Thyroid gland (tissue), 4 donors: Measurements from ENCODE around the gene OR56B1. TPM values are rescaled to one million over a fixed set of nuclear protein-coding genes. Genes with fewer than 3 reads are reported as not detected.
"Not testable (repeated sequence)": the region's sequence is repeated elsewhere in the genome, so short reads cannot be mapped to it uniquely, and the experiment has no call there.

ENCODE experiments used
- DNase-seq, 2 donors: peaks; one replicate each; pipeline ENCODE4 v3.0.0-alpha.2; 2019
- H3K27ac ChIP-seq, 3 donors: fragments of 200-600 bp; sonication (generic); 1 replicate in 2 of 3; 2 replicates in 1 of 3; pipeline ENCODE4 v1.5.1; 2016 to 2019; ENCODE audit warnings: mild to moderate bottlenecking in 1 of 3, moderate library complexity in 1 of 3
- H3K27me3 ChIP-seq: fragments of 200-600 bp; sonication (generic); one replicate; pipeline ENCODE4 v1.5.1; 2019
- H3K36me3 ChIP-seq, 2 donors: fragments of 200-600 bp; sonication (generic); one replicate each; pipeline ENCODE4 v1.5.1; 2016 to 2019
- H3K4me1 ChIP-seq, 2 donors: fragments of 200-600 bp; sonication (generic); one replicate each; pipeline ENCODE4 v1.5.1; 2017 to 2019
- H3K4me3 ChIP-seq, 3 donors: fragments of 200-600 bp; sonication (generic); replicated peaks in 1 of 3; 1 replicate in 2 of 3; 2 replicates in 1 of 3; pipeline ENCODE4 v1.5.1; 2016; ENCODE audit warnings: mild to moderate bottlenecking in 1 of 3
- H3K9me3 ChIP-seq: fragments of 200-600 bp; sonication (generic); one replicate; pipeline ENCODE4 v1.5.1; 2017
- POLR2A ChIP-seq, 2 donors: fragments of 450-650 bp; IDR thresholded peaks; one replicate each; pipeline ENCODE4 v1.6.1; 2017; ENCODE audit warnings: antibody characterized with exemption in 2 of 2, mild to moderate bottlenecking in 2 of 2, moderate library complexity in 1 of 2
- WGBS, 2 donors: methylation state at CpG; one replicate each; pipeline ENCODE4 v1.1.5; 2017; 5-methylcytosine and 5-hydroxymethylcytosine counted together
- intact Hi-C: fragments of 100-400 bp; cut with DNase I; formaldehyde crosslinking; loops from one replicate; pipeline ENCODE4 v1.15.1; 2023
- total RNA-seq, 4 donors: library from RNA; depleted of rRNA; stranded (reverse); fragments of >200 nt; gene quantifications; one replicate each; pipeline ENCODE4 v1.2.3, GENCODE V29; 2016
- TF ChIP-seq, protein P1 (sequence below), 6 experiments: fragments of 200-600 bp in 3 of 6; fragments of 450-650 bp in 3 of 6; sonication (generic) in 3 of 6; IDR thresholded peaks; one replicate each; pipeline ENCODE4 v1.5.1; 2016 to 2019; ENCODE audit warnings: antibody characterized with exemption in 6 of 6, mild to moderate bottlenecking in 2 of 6, inconsistent platforms in 1 of 6, moderate library complexity in 1 of 6

OR56B1 gene
- total RNA-seq, 4 donors from 2014 or later: not detected

DNA sequence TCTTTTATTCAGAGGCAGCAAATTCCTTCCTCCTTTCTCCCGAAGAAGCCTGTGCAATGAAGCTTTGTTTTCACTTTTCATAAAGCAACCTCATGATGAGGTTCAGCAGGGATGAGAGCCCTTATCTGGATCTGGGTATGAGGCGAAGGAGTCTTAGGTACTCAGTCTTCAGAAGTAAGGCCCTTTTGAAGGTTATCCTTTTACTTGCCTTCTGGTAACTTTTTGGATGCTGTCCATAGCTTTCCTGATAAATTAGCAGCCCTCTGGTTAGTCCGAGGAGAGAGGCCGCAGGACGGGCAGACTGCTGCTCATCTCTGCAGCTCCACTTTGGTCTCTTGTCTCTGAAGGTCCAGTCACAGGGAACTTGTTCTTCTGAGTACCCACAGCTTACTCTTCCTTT lies 45.5 kb upstream of the OR56B1 start:
- Histone ChIP-seq H3K27me3 (no peaks in the 10 kb centered on the region), H3K27ac (peak overlapping the region; percentile 80 to 92 (median 82)), H3K4me3 (peak overlapping the region in 2 of 3 donors; percentile 0 to 27), H3K36me3 (no peaks in the 10 kb centered on the region), H3K4me1 (peaks cover 5 to 7% of the 10 kb centered on the region in 2 donors), H3K9me3 (no peaks in the 10 kb centered on the region)
- 51 to 63% methylated on average over 5 of the region's 5 CpGs for WGBS, 2 donors
- intact Hi-C loops: no loop called here
- TF ChIP-seq, protein P1, sequence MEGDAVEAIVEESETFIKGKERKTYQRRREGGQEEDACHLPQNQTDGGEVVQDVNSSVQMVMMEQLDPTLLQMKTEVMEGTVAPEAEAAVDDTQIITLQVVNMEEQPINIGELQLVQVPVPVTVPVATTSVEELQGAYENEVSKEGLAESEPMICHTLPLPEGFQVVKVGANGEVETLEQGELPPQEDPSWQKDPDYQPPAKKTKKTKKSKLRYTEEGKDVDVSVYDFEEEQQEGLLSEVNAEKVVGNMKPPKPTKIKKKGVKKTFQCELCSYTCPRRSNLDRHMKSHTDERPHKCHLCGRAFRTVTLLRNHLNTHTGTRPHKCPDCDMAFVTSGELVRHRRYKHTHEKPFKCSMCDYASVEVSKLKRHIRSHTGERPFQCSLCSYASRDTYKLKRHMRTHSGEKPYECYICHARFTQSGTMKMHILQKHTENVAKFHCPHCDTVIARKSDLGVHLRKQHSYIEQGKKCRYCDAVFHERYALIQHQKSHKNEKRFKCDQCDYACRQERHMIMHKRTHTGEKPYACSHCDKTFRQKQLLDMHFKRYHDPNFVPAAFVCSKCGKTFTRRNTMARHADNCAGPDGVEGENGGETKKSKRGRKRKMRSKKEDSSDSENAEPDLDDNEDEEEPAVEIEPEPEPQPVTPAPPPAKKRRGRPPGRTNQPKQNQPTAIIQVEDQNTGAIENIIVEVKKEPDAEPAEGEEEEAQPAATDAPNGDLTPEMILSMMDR (IDR thresholded peaks at IDR 0.05): no peak
- no peak for TF ChIP-seq POLR2A (IDR thresholded peaks at IDR 0.05)
- DNase-seq: no peak

DNA sequence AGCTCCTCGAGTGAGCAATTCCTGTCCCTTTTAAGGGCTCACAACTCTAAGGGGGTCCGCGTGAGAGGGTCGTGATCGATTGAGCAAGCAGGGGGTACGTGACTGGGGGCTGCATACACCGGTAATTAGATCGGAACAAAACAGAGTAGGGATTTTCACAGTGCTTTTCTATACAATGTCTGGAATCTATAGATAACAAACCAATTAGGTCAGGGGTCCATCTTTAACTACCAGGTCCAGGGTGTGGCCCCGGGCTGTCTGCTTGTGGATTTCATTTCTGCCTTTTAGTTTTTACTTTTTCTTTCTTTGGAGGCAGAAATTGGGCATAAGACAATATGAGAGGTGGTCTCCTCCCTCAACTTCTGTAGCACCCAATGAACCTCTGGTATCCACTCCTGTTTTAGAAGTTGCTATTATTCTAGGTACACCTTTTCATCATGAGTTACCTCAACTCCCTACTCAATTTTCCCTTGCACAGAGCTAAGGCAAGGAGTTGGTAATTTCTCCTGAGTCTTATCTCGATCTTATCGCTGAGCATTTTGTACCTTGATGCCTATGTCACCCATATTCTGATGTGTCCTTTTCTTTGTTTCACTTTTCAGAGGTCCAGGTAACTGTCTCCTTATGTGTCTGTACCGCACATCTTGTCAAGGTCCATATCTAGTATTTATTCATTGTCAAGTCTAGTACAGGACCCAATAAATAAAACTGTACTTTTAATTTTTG lies 44.8 kb upstream of the OR56B1 start:
- H3K27me3 ChIP-seq, H3K36me3 ChIP-seq, intact Hi-C loops, H3K9me3 ChIP-seq, DNase-seq, H3K4me1 ChIP-seq: not testable (repeated sequence)
- Histone ChIP-seq H3K27ac (peak overlapping the region in 2 of 3 donors; percentile 82 to 92), H3K4me3 (peak overlapping the region in 1 of 3 donors; percentile 27)
- 68 to 74% methylated on average over 12 of the region's 12 CpGs for WGBS, 2 donors

GRCh38 chr11:5691964-5692361 lies 44.3 kb upstream of the OR56B1 start:
- Histone ChIP-seq H3K36me3 (no peaks in the 10 kb centered on the region), H3K4me3 (no peak overlapping the region), H3K27ac (no peak overlapping the region), H3K4me1 (peaks cover 5 to 7% of the 10 kb centered on the region in 2 donors), H3K9me3 (no peaks in the 10 kb centered on the region), H3K27me3 (no peaks in the 10 kb centered on the region)
- intact Hi-C loops: no loop called here
- TF ChIP-seq, protein P1 (IDR thresholded peaks at IDR 0.05): no peak
- no peak for TF ChIP-seq POLR2A (IDR thresholded peaks at IDR 0.05)
- 76 to 80% methylated on average over 3 of the region's 3 CpGs for WGBS, 2 donors
- no peak for DNase-seq

DNA sequence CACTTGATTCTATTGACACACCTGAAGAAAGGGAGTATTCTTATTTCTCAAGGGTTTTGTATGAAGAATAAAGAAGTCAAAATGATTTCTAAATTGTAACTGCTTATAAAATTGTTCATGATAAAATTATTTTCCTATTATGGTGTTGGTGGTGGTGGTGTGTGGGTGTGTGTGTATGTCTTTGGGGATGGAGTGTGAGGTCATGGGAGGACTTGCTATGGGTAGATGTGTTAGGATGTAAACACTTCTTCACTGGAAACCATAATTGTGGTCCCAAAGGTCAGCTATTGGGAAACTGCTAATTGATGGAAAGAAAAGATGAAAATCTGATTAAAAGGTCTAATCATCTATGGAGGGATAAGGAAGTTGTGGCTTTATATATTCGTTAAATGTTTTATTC lies 41.6 kb upstream of the OR56B1 start:
- Histone ChIP-seq H3K4me1 (no peaks in the 10 kb centered on the region), H3K4me3 (no peak overlapping the region), H3K27ac (no peak overlapping the region), H3K9me3 (no peaks in the 10 kb centered on the region), H3K36me3 (no peaks in the 10 kb centered on the region), H3K27me3 (no peaks in the 10 kb centered on the region)
- DNase-seq: no peak
- WGBS, 2 donors: 86 to 92% methylated on average over 1 of the region's 1 CpG
- intact Hi-C loops: no loop called here
- TF ChIP-seq, protein P1 (IDR thresholded peaks at IDR 0.05): no peak
- no peak for TF ChIP-seq POLR2A (IDR thresholded peaks at IDR 0.05)

- no peak overlapping the region for H3K27ac ChIP-seq
- H3K27me3 ChIP-seq: no peaks in the 10 kb centered on the region
- 75 to 87% methylated on average over 1 of the region's 1 CpG for WGBS, 2 donors
- H3K36me3 ChIP-seq: no peaks in the 10 kb centered on the region
- no peaks in the 10 kb centered on the region for H3K4me1 ChIP-seq
- no peak for DNase-seq
- TF ChIP-seq POLR2A (IDR thresholded peaks at IDR 0.05): no peak
- TF ChIP-seq, protein P1 (IDR thresholded peaks at IDR 0.05): no peak
- no peak overlapping the region for H3K4me3 ChIP-seq
- no peaks in the 10 kb centered on the region for H3K9me3 ChIP-seq
- intact Hi-C loops: no loop called here
Measured at GRCh38 chr11:5695580-5695979, 40.7 kb upstream of the OR56B1 start.
